Measurements from ENCODE around the gene RBM33. TPM values are rescaled to one million over a fixed set of nuclear protein-coding genes. Genes with fewer than 3 reads are reported as not detected.

Gene RBM33
- total and polyA plus RNA-seq, 2 of the 4 experiments (the other 2 are of a cell fraction): 7.3 to 10.8 TPM

GRCh38 chr7:155637155-155637554 is 7.3 kb upstream of the RBM33 start:
- ATAC-seq (ENCODE audit: low read depth) (no peak), DNase-seq (no peak)
- Histone ChIP-seq H3K4me1 (ENCODE audit: control insufficient read depth, insufficient read depth, low read length) (no peaks in the 10 kb centered on the region), H2AK5ac (ENCODE audit: low read depth, low read length) (no peak overlapping the region), H4K20me1 (ENCODE audit: insufficient read depth, low read length) (no peaks in the 10 kb centered on the region), H3K27ac (ENCODE audit: insufficient read depth, low read length) (no peak overlapping the region), H3K18ac (ENCODE audit: low read depth, low read length) (no peak overlapping the region), H2BK120ac (ENCODE audit: low read depth, low read length) (no peak overlapping the region), H3K23ac (ENCODE audit: low read depth, low read length) (no peak overlapping the region), H3K36me3 (ENCODE audit: control insufficient read depth, insufficient read depth, low read length) (peaks cover 2% of the 10 kb centered on the region; the same call in 1 of the 2 replicates), H3K79me1 (ENCODE audit: low read depth in 1 of 2, low read length in 2 of 2) (no peaks in the 10 kb centered on the region), H3K4ac (ENCODE audit: low read depth, low read length) (no peak overlapping the region), H2AK9ac (replicated peaks; ENCODE audit: low read depth, low read length, poor library complexity) (no peak overlapping the region), H4K5ac (ENCODE audit: low read depth, low read length) (no peak overlapping the region), H2BK20ac (ENCODE audit: low read depth, low read length) (no peak overlapping the region), H3K14ac (replicated peaks; ENCODE audit: low read depth, low read length) (no peak overlapping the region), H2BK5ac (ENCODE audit: low read depth, low read length, poor library complexity, severe bottlenecking) (no peak overlapping the region), H3K4me2 (ENCODE audit: low read depth, low read length) (no peak overlapping the region), H2AFZ (replicated peaks; ENCODE audit: low read length, poor library complexity) (no peak overlapping the region), H3K4me3 (ENCODE audit: insufficient read depth, low read depth, low read length) (no peak overlapping the region), H3K9me1 (ENCODE audit: insufficient read depth, low read length) (no peaks in the 10 kb centered on the region), H4K8ac (ENCODE audit: low read depth in 2 of 2, low read length in 2 of 2) (no peak overlapping the region), H3K9ac (ENCODE audit: low read depth, low read length) (no peak overlapping the region), H3K56ac (ENCODE audit: extremely low read depth, insufficient read depth, low read length) (no peak overlapping the region), H4K91ac (ENCODE audit: insufficient read depth, low read depth, low read length) (no peak overlapping the region), H2BK15ac (ENCODE audit: low read depth, low read length) (no peak overlapping the region), H3K27me3 (ENCODE audit: control insufficient read depth, insufficient read depth, low read length) (no peaks in the 10 kb centered on the region), H3K9me3 (ENCODE audit: control insufficient read depth, insufficient read depth, low read length) (peaks cover 14% of the 10 kb centered on the region)
- no TSS peak for BruUV-seq (replicated peaks)
- in situ Hi-C loops (cut with MboI; ENCODE audit: low sequenced_read_pairs) (no loop called here), dilution Hi-C loops (cut with HindIII; ENCODE audit: low sequenced_read_pairs, unreplicated experiment) (no loop called here), intact Hi-C loops (cut with micrococcal nuclease) (no loop called here)
- WGBS, 2 experiments (ENCODE audit: extremely low coverage in 2 of 2, insufficient read length in 1 of 2): no CpG with 5 or more reads among the region's 4 CpGs
- ChIA-PET POLR2A (ENCODE audit: unreplicated experiment) (no interaction called here), CTCF (no interaction called here)
- TF ChIP-seq MAZ (IDR thresholded peaks at IDR 0.05; ENCODE audit: borderline replicate concordance, low read depth, low read length) (no peak), RCOR1 (IDR thresholded peaks at IDR 0.05; ENCODE audit: insufficient replicate concordance, low read length) (no peak), RFX5 (IDR thresholded peaks at IDR 0.05; ENCODE audit: low read depth, low read length) (no peak), CTCF (conservative IDR thresholded peaks at IDR 0.05; ENCODE audit: low read depth, low read length) (no peak), FOS (IDR thresholded peaks at IDR 0.05; ENCODE audit: low read depth, low read length) (no peak), ELK1 (IDR thresholded peaks at IDR 0.05; ENCODE audit: borderline replicate concordance, low read depth, low read length) (no peak), POLR2A (IDR thresholded peaks at IDR 0.05; ENCODE audit: low read depth, low read length) (no peak), RAD21 (IDR thresholded peaks at IDR 0.05; ENCODE audit: low read length) (no peak), BHLHE40 (IDR thresholded peaks at IDR 0.05; ENCODE audit: low read depth, low read length) (no peak), CEBPB (IDR thresholded peaks at IDR 0.05; ENCODE audit: low read depth, low read length) (no peak), CHD1 (IDR thresholded peaks at IDR 0.05; ENCODE audit: low read depth, low read length) (no peak), NFE2L2 (IDR thresholded peaks at IDR 0.05; ENCODE audit: low read depth, low read length) (no peak), MAFK (IDR thresholded peaks at IDR 0.05; ENCODE audit: low read depth, low read length) (no peak)
